Ramos (cell line): ENCODE results near the gene HEXIM1.

Experiments used
- in situ Hi-C: fragments of 300-500 bp; cut with MboI; formaldehyde crosslinking; loops from one replicate; pipeline ENCODE4 v1.14.3; 2022; ENCODE audit warnings: low sequenced_read_pairs; ENCODE audit not compliant: unreplicated experiment

The HEXIM1 gene

GRCh38 chr17:45127548-45128300 lies 20.6 kb upstream of the HEXIM1 start:
- in situ Hi-C loops, result no loop called here

GRCh38 chr17:45128331-45128730 lies 19.9 kb upstream of the HEXIM1 start:
- in situ Hi-C loops, result no loop called here

GRCh38 chr17:45128989-45129388 lies 19.3 kb upstream of the HEXIM1 start:
- in situ Hi-C loops, result no loop called here

GRCh38 chr17:45129426-45129939 lies 18.8 kb upstream of the HEXIM1 start:
- in situ Hi-C loops, result no loop called here

- in situ Hi-C loops, result no loop called here
Measured at GRCh38 chr17:45129940-45130680, 18.2 kb upstream of the HEXIM1 start.

- in situ Hi-C loops, result no loop called here
Measured at GRCh38 chr17:45130681-45131615, 17.3 kb upstream of the HEXIM1 start.

- in situ Hi-C loops, result no loop called here
Measured at GRCh38 chr17:45131616-45132319, 16.5 kb upstream of the HEXIM1 start.

GRCh38 chr17:45132320-45132571 lies 16.0 kb upstream of the HEXIM1 start, which contains the start of gene PLCD3:
TSS of gene PLCD3 (minus strand) at chr17:45132515. CDS start at chr17:45132410, 105 bp downstream.
- in situ Hi-C loops, result no loop called here

GRCh38 chr17:45132572-45133463 lies 15.5 kb upstream of the HEXIM1 start:
- in situ Hi-C loops, result no loop called here

- in situ Hi-C loops, result no loop called here
Measured at GRCh38 chr17:45135192-45135977, 12.9 kb upstream of the HEXIM1 start, which contains the start of gene ACBD4. TSS of gene ACBD4 (plus strand) at chr17:45135687. CDS start at chr17:45136145, 458 bp downstream.

- in situ Hi-C loops, result no loop called here
Measured at GRCh38 chr17:45135978-45136791, 12.1 kb upstream of the HEXIM1 start.

GRCh38 chr17:45136846-45137560 lies 11.3 kb upstream of the HEXIM1 start:
- in situ Hi-C loops, result no loop called here

- in situ Hi-C loops, result no loop called here
Measured at GRCh38 chr17:45137561-45138305, 10.5 kb upstream of the HEXIM1 start.

- in situ Hi-C loops, result no loop called here
Measured at GRCh38 chr17:45138911-45139532, 9.3 kb upstream of the HEXIM1 start.

- in situ Hi-C loops, result no loop called here
Measured at GRCh38 chr17:45139533-45139920, 8.7 kb upstream of the HEXIM1 start.
